ENCODE data around the gene AMBP.
"Not testable (repeated sequence)": the region's sequence is repeated elsewhere in the genome, so short reads cannot be mapped to it uniquely, and the experiment has no call there.

The AMBP gene

GRCh38 chr9:114050226-114050568, 27.9 kb downstream of the AMBP start:
- DNase-seq, result no peak

- no peak for DNase-seq
Observed at GRCh38 chr9:114049441-114050225, 28.5 kb downstream of the AMBP start.

- no peak for DNase-seq
Observed at GRCh38 chr9:114048533-114049415, 29.3 kb downstream of the AMBP start.

DNA sequence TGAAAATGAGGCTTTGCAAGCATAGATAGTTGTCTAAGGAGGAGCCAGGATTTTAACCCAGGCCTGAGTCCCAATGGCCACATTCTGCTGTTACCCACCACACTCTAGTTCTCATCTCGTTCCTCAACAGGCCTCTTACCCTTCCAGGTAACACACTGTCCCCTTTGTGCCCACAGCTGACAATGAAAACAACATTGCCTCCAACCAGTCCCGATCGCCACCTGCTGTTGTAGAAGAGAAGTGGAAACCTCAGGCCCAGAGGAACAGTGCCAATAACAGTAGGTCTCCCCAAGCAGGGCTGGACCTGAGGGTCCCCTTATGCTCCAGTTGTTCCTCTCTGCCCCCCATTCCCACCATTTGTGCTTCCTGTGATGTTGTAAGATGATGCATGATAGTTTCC, 30.4 kb downstream of the AMBP start:
- no peak for DNase-seq

DNA sequence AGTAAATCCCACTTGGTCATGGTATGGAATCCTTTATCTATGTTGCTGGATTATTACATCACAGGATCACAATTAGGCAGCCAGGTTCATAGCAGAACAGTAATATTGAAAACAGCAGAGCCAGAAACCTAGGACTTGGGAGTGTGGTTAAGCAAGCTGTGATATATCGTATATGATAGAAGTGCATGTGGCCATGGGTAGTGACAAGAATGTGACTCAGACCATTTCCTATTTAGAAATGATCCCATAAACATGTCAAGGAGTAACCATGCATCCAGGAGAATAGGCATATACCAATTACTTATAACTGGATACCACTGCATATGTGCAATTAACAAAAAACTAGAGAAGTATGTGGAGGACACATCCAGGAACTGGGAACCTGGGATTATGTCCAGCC, 31.2 kb downstream of the AMBP start:
- DNase-seq, result no peak

DNA sequence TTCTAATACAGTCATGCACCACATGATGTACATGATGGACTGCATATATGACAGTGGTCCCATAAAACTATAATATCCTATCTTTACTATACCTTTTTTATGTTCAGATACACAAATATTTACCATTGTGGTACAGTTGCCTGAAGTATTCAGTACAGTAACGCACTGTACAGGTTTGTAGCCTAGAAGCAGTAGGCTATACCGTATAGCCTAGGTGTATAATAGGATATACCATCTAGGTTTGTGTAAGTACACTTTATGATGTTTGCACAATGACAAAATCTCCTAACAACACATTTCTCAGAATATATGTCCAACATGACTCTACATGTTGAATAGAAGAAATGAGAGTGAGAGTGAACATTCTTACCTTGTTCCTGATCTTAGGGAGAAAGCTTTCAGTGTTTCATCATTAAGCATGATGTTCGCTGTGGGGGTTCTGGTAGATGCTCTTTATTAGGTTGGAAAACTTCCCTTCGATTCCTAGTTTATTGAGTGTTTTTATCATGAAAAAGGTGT, 31.8 kb downstream of the AMBP start:
- DNase-seq, result no peak

DNA sequence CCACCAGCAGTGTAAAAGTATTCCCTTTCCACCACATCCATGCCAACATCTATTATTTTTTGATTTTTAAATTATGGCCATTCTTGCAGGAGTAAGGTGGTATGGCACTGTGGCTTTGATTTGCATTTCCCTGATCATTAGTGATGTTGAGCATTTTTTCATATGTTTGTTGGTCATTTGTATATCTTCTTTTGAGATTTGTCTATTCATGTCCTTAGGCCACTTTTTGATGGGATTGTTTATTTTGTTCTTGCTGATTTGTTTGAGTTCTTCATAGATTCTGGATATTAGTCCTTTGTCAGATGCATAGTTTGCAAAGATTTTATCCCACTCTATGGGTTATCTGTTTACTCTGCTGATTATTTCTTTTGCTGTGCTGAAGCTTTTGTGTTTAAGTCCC, 34.4 kb downstream of the AMBP start:
- DNase-seq, result not testable (repeated sequence)

DNA sequence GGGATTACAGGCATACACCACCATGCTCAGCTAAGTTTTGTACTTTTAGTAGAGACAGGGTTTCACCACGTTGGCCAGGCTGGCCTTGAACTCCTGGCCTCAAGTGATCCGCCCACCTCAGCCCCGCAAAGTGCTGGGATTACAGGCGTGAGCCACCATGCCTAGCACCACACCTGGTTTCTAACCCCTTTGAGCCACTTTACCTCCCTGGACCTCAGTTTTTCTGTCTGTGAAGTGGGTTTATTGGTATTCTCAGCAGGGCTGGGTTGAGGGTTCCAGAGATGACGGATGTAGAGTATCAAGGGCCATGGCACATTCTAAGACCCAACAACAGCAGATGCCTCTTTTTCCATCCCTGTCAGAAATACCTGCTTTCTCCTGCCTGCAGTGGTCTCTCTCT, 38.6 kb downstream of the AMBP start:
- DNase-seq, result no peak

- DNase-seq, result no peak
Observed at GRCh38 chr9:114038724-114039313, 39.3 kb downstream of the AMBP start.

- DNase-seq, result no peak
Observed at GRCh38 chr9:114037961-114038723, 40.0 kb downstream of the AMBP start.

DNA sequence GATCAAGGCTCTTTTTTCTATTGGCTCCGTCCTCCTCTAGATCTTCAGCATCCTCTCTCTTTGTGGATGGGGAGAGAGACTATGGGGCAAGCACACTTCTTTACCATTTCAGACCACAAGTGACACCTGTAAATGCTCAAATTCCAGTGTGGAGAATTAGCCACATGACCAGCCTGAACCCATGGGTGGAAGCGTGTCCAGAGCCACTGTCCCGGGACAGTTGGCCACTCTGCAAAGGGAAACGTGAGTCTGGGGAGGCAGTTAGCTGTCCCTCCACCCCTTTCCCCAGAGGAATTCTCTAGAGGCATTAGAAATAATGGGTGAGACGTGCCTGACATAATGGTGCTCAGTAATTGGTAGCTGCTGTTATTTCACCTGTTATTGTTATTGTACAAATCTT, 40.9 kb downstream of the AMBP start:
- no peak for DNase-seq

DNA sequence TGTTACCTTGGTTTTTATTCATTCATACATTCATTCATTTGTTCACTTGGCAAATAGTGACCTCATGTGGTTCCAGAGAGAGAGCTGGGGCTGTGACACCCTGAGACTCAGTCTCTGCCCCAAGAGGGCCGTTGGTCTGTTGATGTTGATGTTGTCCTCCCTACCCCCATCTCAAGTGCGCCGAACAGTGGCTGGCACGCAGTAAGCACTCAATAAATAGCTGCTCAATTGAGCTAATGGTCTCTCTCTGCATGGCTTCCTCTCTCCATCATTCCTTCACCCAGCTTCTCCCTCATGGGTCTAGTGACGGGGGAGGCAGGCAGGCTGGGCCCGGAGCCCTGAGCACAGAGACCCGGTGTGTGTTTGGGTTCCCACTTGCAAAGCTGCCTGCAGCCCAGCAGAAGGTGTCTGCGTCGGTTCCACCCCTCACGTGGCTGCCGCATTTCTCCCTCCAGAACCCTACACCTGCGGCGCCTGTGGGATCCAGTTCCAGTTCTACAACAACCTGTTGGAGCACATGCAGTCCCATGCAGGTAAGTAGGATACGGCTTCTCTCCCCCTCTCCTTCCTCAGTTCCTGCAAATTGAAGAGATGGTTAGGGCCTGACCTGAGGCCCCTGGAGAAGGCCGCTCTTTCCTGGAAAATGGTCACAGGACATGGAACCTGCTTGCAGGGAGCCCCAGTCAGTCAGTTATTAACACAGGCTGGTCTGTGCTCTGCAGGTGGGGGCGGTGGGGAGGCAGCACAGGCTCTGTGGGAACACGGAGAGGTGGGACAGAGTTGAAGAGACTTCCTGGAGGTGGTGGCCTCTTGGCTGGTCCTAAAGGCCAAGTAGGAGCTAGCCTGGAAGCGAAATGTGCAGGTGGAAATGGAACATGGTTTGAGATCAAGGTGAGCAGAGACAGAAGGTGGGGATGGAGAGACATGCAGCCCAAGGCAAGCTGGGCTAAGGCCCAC, 42.0 kb downstream of the AMBP start:
- no peak for DNase-seq

DNA sequence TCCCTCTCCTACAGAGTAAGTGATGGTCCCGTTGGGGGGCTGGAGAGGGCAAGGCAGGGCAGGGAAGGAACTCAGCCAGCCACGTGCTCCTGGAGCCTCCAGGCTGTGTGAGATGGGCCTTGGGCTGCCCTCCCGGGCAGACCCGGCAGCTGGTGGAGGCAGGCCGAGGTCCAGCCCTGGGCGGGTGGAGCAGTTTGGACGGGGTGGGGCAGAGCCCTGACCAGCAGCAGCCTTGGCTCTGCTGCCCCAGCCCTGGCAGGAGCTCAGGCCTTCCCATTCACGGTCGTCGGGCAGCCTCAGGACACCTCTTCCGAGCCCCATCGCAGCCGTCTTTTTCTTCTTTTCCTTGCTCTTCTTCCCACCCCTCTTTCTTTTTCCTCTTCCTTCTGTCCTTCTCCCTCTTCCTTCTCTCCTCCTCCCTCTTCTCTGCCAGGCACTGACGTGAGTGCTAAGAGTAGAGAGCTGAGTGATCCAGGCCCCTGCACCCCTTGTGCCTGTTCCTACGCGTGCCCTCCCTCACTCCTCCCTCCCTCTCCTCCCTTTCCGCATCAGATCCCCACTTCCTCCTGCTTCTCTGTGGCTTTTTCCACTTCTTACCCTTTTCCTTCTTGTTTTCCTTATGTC, 42.8 kb downstream of the AMBP start:
- DNase-seq, result no peak

DNA sequence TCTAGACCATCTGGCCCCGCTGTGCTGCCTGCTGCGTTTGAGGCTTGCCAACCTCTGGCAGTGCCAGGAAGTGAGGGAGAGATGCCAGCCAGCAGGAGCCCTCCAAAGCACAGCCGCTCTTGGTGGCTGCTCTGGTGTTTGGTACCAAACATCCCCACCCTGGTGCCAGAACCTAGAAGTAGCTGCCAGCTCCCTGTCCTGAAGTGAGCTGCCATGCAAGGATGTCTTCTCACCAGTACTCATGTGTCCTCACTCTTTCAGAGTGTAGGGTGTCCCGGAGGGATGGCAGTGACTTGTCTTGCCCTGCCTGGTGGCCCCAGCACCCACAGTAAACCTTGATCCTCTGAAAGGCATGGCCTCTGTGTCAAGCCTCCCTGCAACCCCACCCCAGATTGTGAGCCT, 43.4 kb downstream of the AMBP start:
- no peak for DNase-seq

DNA sequence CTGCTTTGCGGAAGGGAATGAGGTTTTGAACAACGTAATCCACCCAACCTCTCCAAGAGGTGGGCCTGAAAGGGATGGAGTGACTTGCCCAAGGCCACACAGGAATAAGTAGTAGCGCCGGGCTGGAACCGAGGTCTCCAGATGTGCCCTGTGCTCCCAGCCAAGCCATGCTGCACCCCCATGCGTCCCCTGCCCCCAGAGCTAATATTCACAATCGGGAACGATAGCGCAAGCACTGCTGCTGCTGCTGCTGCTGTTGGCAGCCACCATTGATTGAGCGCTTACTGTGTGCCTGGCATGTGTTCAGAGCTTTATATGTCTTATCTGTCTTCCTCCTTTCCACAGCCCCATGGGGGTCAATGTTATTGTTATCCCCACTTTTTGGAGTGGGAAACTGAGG, 43.9 kb downstream of the AMBP start:
- no peak for DNase-seq

DNA sequence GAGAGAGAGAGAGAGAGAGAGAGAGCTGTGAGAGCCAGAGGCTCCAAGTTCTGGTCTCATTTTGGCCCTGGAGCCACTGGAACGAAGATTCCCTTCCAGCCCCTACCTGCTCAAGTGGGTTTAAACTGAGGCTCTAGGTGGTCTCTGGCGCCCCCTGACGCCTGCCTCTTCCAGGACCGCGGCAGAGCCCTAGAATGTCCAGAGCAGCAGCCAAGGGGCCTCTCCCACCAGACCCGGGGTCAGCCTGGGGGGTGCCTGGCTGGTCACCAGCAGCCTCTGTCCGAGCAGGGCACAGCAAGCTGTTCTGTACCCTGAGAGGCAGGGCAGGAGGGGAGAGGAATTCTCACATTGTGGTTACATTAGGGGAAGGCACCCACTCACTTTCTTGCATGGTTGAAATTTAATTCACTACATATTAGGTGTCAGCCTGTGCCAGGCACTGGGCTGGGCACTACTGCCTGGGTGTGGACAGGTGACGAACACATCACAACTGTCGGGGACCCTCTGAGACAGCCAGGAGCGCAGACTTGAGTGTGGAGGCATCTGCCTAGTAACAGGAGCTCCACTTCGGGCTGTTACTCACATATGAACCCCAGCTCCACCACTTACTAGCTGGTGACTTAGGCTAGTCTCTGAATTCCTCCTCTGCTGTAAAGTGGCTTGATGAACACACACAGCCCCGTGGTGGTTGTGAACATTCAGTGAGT, 44.5 kb downstream of the AMBP start:
- no peak for DNase-seq

DNA sequence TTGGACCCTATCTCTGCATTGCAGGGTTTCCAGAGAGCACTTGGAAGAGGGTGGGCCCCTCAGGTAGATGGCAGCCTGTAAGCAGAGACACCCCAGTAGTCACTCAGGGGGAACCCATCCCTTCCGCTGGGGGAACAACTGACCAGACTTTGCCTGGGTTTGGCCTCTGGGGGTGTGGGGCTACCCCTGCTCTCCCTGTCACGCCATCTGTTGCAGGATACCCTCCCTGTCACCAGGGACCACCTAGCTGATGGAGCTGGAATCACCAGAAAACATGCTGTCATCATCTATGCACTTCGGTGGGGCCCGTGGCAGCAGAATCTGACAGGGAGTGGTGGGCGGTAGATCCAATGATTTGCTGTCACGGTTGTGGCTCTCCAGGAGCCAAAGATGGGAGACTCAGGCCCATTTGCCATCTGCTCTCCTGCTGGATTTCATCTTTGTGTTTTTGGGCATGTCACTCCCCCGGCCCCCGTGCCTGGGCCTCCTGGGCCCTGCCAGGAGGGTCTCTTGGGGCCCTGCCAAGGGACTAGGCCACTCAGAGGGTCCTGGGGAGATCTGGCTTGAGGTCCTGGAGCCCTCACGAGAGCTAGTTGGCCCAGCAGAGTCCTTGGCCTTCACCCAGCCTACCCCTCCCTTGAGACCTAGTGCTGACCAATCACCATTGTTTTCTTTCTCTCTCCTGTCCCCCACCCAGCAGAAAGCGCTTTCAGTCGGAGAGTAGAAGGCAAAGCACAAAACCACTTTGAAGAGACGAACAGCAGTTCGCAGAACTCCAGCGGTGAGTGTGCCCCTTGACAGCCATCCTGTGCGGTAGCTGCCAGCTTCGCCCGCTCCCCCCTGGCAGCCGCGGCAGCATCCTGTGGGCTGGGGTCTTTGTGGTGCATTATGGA, 45.9 kb downstream of the AMBP start:
- no peak for DNase-seq

- DNase-seq, result no peak
Observed at GRCh38 chr9:114031037-114031630, 47.0 kb downstream of the AMBP start.

GRCh38 chr9:114030364-114030763, 47.7 kb downstream of the AMBP start:
- DNase-seq, result no peak
